Liver (tissue), 9 donors: Measurements from ENCODE around the gene ACVR1C. TPM values are rescaled to one million over a fixed set of nuclear protein-coding genes. Genes with fewer than 3 reads are reported as not detected.

Experiments used
- DNase-seq: peaks from one replicate; pipeline ENCODE4 v3.0.0-alpha.2; 2017; ENCODE audit warnings: low spot score
- H3K27ac ChIP-seq, 2 donors: one replicate each; pipeline ENCODE4 v1.7.0; 2013; ENCODE audit warnings: inconsistent platforms in 2 of 2, low read length in 2 of 2, control low read depth in 1 of 2, low read depth in 1 of 2, mild to moderate bottlenecking in 1 of 2
- H3K27me3 ChIP-seq, 4 donors: one replicate each; pipeline versions ENCODE4 v1.6.1 to v1.7.0; 2013; ENCODE audit warnings: low read length in 3 of 4, inconsistent platforms in 1 of 4, mild to moderate bottlenecking in 1 of 4, moderate library complexity in 1 of 4; ENCODE audit not compliant: control insufficient read depth in 4 of 4, insufficient read depth in 4 of 4
- H3K36me3 ChIP-seq, 4 donors: one replicate each; pipeline versions ENCODE4 v1.6.1 to v1.7.0; 2013; ENCODE audit warnings: low read length in 3 of 4, mild to moderate bottlenecking in 3 of 4, low read depth in 1 of 4, moderate library complexity in 1 of 4; ENCODE audit not compliant: control insufficient read depth in 4 of 4, insufficient read depth in 3 of 4
- H3K4me1 ChIP-seq, 4 donors: one replicate each; pipeline versions ENCODE4 v1.6.1 to v1.7.0; 2013; ENCODE audit warnings: low read length in 3 of 4, mild to moderate bottlenecking in 3 of 4, moderate library complexity in 1 of 4; ENCODE audit not compliant: control insufficient read depth in 4 of 4, insufficient read depth in 4 of 4
- H3K4me3 ChIP-seq, 3 donors: one replicate each; pipeline versions ENCODE4 v1.6.1 to v1.7.0; 2013; ENCODE audit warnings: low read length in 3 of 3, control low read depth in 1 of 3, low read depth in 1 of 3, mild to moderate bottlenecking in 1 of 3
- H3K9ac ChIP-seq, 2 donors: one replicate each; pipeline ENCODE4 v1.7.0; 2013; ENCODE audit warnings: low read length in 2 of 2, mild to moderate bottlenecking in 2 of 2, moderate library complexity in 2 of 2, control low read depth in 1 of 2, low read depth in 1 of 2
- H3K9me3 ChIP-seq, 4 donors: one replicate each; pipeline versions ENCODE4 v1.6.1 to v1.7.0; 2013; ENCODE audit warnings: low read length in 3 of 4; ENCODE audit not compliant: control insufficient read depth in 4 of 4
- ATF3 ChIP-seq: IDR thresholded peaks from 2 replicates; pipeline ENCODE4 v1.6.1; 2016; ENCODE audit warnings: antibody characterized with exemption
- CTCF ChIP-seq: fragments of 150-350 bp; IDR thresholded peaks from 2 replicates; pipeline ENCODE4 v1.5.1; 2017; ENCODE audit warnings: improper control_type of control experiment, low read depth, low read length; ENCODE audit not compliant: missing input control
- EGR1 ChIP-seq, 2 donors: IDR thresholded peaks; 2 replicates each; pipeline ENCODE4 v1.6.1; 2016 to 2018; ENCODE audit warnings: antibody characterized with exemption in 2 of 2, low read depth in 2 of 2
- FOXA1 ChIP-seq: IDR thresholded peaks from 2 replicates; pipeline ENCODE4 v1.6.1; 2016; ENCODE audit warnings: antibody characterized with exemption
- FOXA2 ChIP-seq: IDR thresholded peaks from 2 replicates; pipeline ENCODE4 v1.6.1; 2016; ENCODE audit warnings: antibody characterized with exemption
- GABPA ChIP-seq, 2 donors: IDR thresholded peaks in 1 of 2; conservative IDR thresholded peaks in 1 of 2; 2 replicates each; pipeline ENCODE4 v1.6.1; 2016; ENCODE audit warnings: antibody characterized with exemption in 2 of 2, mild to moderate bottlenecking in 1 of 2, moderate library complexity in 1 of 2
- HNF4A ChIP-seq, 2 donors: conservative IDR thresholded peaks; 2 replicates each; pipeline ENCODE4 v1.6.1; 2016; ENCODE audit warnings: antibody characterized with exemption in 2 of 2, mild to moderate bottlenecking in 2 of 2
- HNF4G ChIP-seq: IDR thresholded peaks from 2 replicates; pipeline ENCODE4 v1.6.1; 2016; ENCODE audit warnings: antibody characterized with exemption
- JUND ChIP-seq, 2 donors: IDR thresholded peaks; 2 replicates each; pipeline ENCODE4 v1.6.1; 2016; ENCODE audit warnings: antibody characterized with exemption in 2 of 2
- MAX ChIP-seq: IDR thresholded peaks from 2 replicates; pipeline ENCODE4 v1.6.1; 2016; ENCODE audit warnings: antibody characterized with exemption
- NR2F2 ChIP-seq: IDR thresholded peaks from 2 replicates; pipeline ENCODE4 v1.6.1; 2016; ENCODE audit warnings: antibody characterized with exemption
- RAD21 ChIP-seq, 2 donors: IDR thresholded peaks; 2 replicates each; pipeline ENCODE4 v1.6.1; 2016; ENCODE audit warnings: antibody characterized with exemption in 2 of 2, mild to moderate bottlenecking in 2 of 2
- REST ChIP-seq: IDR thresholded peaks from 2 replicates; pipeline ENCODE4 v1.6.1; 2016; ENCODE audit warnings: antibody characterized with exemption, mild to moderate bottlenecking
- RXRA ChIP-seq, 2 donors: IDR thresholded peaks; 2 replicates each; pipeline ENCODE4 v1.6.1; 2017 to 2018; ENCODE audit warnings: antibody characterized with exemption in 2 of 2, mild to moderate bottlenecking in 1 of 2
- SP1 ChIP-seq: IDR thresholded peaks from 2 replicates; pipeline ENCODE4 v1.6.1; 2018; ENCODE audit warnings: antibody characterized with exemption, mild to moderate bottlenecking
- TAF1 ChIP-seq: conservative IDR thresholded peaks from 2 replicates; pipeline ENCODE4 v1.6.1; 2016; ENCODE audit warnings: antibody characterized with exemption, mild to moderate bottlenecking
- YY1 ChIP-seq: IDR thresholded peaks from 2 replicates; pipeline ENCODE4 v1.6.1; 2016; ENCODE audit warnings: antibody characterized with exemption, mild to moderate bottlenecking
- ZBTB33 ChIP-seq: IDR thresholded peaks from 2 replicates; pipeline ENCODE4 v1.6.1; 2016; ENCODE audit warnings: antibody characterized with exemption
- polyA plus RNA-seq, 2 donors: library from polyadenylated mRNA; stranded (reverse) in 1 of 2; unstranded in 1 of 2; fragments of 200-250 nt in 1 of 2; fragments of >200 nt in 1 of 2; fragmentation: Nextera tagmentation in 1 of 2; extraction: Ambion mirVana in 1 of 2; gene quantifications; one replicate each; pipeline versions ENCODE4 v1.2.1 to v1.2.3, GENCODE V29; 2013 to 2015
- total RNA-seq, 2 donors: library from RNA; depleted of rRNA; stranded (reverse); fragments of >200 nt; gene quantifications; one replicate each; pipeline ENCODE4 v1.2.3, GENCODE V29; 2014
- donor health status: healthy.
- donor health status: healthy.
- donor health status: healthy.
- donor health status: healthy.
- donor health status: healthy.

Gene ACVR1C
- total and polyA plus RNA-seq, 4 donors = 0.19 to 2.5 (median 0.73) TPM

GRCh38 chr2:157644776-157645175 lies 16.1 kb upstream of the ACVR1C start:
- TF ChIP-seq RAD21 (IDR thresholded peaks at IDR 0.05) (no peak), GABPA (IDR thresholded peaks at IDR 0.05 in 1 of 2, conservative IDR thresholded peaks at IDR 0.05 in 1 of 2) (no peak), ATF3 (no peak), HNF4A (conservative IDR thresholded peaks at IDR 0.05) (no peak), HNF4G (no peak), SP1 (no peak), FOXA1 (no peak), EGR1 (IDR thresholded peaks at IDR 0.05; ENCODE audit: low read depth in 2 of 2) (no peak), TAF1 (no peak), YY1 (no peak), RXRA (IDR thresholded peaks at IDR 0.05) (no peak), JUND (IDR thresholded peaks at IDR 0.05) (no peak), NR2F2 (no peak), ZBTB33 (no peak), CTCF (no peak), MAX (no peak), FOXA2 (no peak), REST (no peak)
- no peak for DNase-seq
- no peaks in the 10 kb centered on the region for H3K36me3 ChIP-seq
- H3K27ac ChIP-seq = no peak overlapping the region
- H3K9ac ChIP-seq = no peak overlapping the region
- H3K4me3 ChIP-seq = no peak overlapping the region
- H3K4me1 ChIP-seq = no peaks in the 10 kb centered on the region
- H3K9me3 ChIP-seq = no peaks in the 10 kb centered on the region
- H3K27me3 ChIP-seq = no peaks in the 10 kb centered on the region
